Neutrophil (primary cell): ENCODE results near the gene SYP.

Experiments used
- H3K27ac ChIP-seq: fragments of 200-600 bp; sonication (generic); 2 replicates; pipeline ENCODE4 v1.5.1; 2016; ENCODE audit warnings: mild to moderate bottlenecking, moderate library complexity
- H3K27me3 ChIP-seq: fragments of 200-600 bp; sonication (generic); 2 replicates; pipeline ENCODE4 v1.6.0; 2016; ENCODE audit warnings: mild to moderate bottlenecking
- H3K36me3 ChIP-seq: fragments of 200-600 bp; sonication (generic); 2 replicates; pipeline ENCODE4 v1.5.1; 2017
- H3K4me1 ChIP-seq, 2 experiments: fragments of 200-600 bp in 1 of 2; sonication (generic) in 1 of 2; 1 replicate in 1 of 2; 2 replicates in 1 of 2; pipeline versions ENCODE4 v1.5.1 to v1.6.1; 2013 to 2016; ENCODE audit warnings: low read depth in 1 of 2, low read length in 1 of 2, mild to moderate bottlenecking in 1 of 2, moderate library complexity in 1 of 2; ENCODE audit not compliant: control insufficient read depth in 1 of 2, insufficient read depth in 1 of 2
- H3K4me3 ChIP-seq, 2 experiments: fragments of 200-600 bp in 1 of 2; sonication (generic) in 1 of 2; 1 replicate in 1 of 2; 2 replicates in 1 of 2; pipeline ENCODE4 v1.5.1; 2013 to 2016; ENCODE audit warnings: low read depth in 1 of 2, low read length in 1 of 2, mild to moderate bottlenecking in 1 of 2, moderate library complexity in 1 of 2
- H3K9me3 ChIP-seq: fragments of 200-600 bp; sonication (generic); 2 replicates; pipeline ENCODE4 v1.5.1; 2016
- TF ChIP-seq, protein P1 (sequence below): fragments of 200-600 bp; sonication (generic); IDR thresholded peaks from 2 replicates; pipeline ENCODE4 v1.5.1; 2016; ENCODE audit warnings: antibody characterized with exemption

Gene SYP

DNA sequence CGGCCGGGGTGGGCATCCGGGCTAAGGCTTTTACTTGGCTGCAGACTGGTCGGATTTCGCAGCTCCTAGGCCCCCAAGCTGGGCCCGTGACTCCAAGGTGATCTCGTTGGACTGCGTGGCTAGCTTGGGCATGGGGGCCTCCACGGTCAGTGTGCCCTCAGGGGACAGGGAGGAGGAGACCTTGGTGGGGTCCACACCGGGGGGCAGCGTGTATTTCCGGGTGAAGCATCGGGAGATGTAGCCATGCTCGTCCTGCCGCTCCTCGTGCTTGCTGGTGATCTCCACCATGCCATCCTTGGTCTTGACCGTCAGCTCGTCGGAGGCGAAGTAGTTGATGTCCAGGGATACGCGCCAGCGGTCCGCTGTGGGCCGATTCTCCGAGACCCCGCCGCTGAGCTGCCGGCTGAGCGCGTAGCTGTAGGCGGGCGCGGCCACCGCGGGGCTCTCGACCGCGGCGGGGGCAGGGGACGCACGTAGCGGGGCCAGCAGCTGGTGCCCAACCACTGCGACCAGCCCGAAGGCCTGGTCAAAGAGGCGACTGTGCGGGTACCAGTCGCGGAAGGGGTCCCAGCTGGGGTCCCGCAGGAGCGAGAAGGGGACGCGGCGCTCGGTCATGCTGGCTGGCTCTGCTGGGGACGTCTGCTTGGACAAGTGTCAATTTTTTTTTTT lies 34.0 kb upstream of the SYP start:
- Histone ChIP-seq H3K27ac (no peak overlapping the region), H3K9me3 (no peaks in the 10 kb centered on the region), H3K4me1 (peaks cover 40 to 47% of the 10 kb centered on the region in 2 experiments), H3K27me3 (no peaks in the 10 kb centered on the region), H3K4me3 (no peak overlapping the region), H3K36me3 (no peaks in the 10 kb centered on the region)
- TF ChIP-seq, protein P1, sequence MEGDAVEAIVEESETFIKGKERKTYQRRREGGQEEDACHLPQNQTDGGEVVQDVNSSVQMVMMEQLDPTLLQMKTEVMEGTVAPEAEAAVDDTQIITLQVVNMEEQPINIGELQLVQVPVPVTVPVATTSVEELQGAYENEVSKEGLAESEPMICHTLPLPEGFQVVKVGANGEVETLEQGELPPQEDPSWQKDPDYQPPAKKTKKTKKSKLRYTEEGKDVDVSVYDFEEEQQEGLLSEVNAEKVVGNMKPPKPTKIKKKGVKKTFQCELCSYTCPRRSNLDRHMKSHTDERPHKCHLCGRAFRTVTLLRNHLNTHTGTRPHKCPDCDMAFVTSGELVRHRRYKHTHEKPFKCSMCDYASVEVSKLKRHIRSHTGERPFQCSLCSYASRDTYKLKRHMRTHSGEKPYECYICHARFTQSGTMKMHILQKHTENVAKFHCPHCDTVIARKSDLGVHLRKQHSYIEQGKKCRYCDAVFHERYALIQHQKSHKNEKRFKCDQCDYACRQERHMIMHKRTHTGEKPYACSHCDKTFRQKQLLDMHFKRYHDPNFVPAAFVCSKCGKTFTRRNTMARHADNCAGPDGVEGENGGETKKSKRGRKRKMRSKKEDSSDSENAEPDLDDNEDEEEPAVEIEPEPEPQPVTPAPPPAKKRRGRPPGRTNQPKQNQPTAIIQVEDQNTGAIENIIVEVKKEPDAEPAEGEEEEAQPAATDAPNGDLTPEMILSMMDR: no peak

DNA sequence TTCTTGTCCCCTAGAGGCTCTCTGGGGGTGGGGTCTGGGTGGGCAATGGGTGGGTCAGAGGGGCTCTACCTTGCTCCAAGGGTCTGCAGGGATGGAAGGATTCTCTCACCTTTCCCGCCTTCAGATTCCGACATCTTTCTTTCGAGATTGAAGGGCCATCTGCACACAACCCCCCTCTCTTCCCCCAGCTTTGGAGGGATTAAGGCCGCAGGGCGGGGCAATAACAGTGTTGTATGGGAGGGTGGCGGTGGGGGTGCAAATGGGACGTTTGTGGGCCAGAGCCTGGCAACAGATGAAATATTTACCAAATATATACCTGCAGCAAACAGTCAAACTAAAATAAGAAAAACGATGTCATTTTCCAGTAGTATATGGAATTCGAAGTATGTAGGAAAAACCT lies 33.2 kb upstream of the SYP start, which contains the start of gene CACNA1F:
Gene CACNA1F, minus strand, starts transcription at position 165 of the 400 bp plus-strand sequence. Its CDS starts 31 bp downstream, at position 134.
- Histone ChIP-seq H3K9me3 (no peaks in the 10 kb centered on the region), H3K4me3 (no peak within 1 kb of the TSS), H3K4me1 (peaks cover 32 to 40% of the 10 kb centered on the region in 2 experiments), H3K36me3 (no peaks in the 10 kb centered on the region), H3K27ac (no peak within 1 kb of the TSS), H3K27me3 (no peaks in the 10 kb centered on the region)
- TF ChIP-seq, protein P1: no peak

DNA sequence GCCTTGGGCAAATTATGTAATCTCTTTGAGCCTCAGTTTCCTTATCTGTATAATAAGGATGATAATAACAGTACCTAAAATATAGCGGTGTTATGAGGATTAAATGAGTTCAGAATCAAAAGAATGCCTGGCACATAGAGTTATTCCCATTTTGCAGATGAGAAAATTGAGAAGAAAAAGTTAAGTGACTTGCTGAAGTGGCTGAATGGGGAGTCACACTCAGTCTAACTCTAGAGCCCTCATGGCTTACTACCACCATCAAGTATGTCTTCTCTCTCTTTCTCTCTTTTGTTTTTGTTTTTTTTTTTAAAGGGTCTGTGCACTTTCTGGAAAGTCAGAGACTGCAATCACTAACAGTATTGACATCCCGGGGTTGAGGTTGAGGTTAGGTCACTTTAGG lies 32.5 kb upstream of the SYP start:
- peaks cover 27 to 33% of the 10 kb centered on the region in 2 experiments for H3K4me1 ChIP-seq
- no peaks in the 10 kb centered on the region for H3K36me3 ChIP-seq
- TF ChIP-seq, protein P1: no peak
- H3K27ac ChIP-seq: no peak overlapping the region
- no peaks in the 10 kb centered on the region for H3K27me3 ChIP-seq
- H3K9me3 ChIP-seq: no peaks in the 10 kb centered on the region
- no peak overlapping the region for H3K4me3 ChIP-seq

DNA sequence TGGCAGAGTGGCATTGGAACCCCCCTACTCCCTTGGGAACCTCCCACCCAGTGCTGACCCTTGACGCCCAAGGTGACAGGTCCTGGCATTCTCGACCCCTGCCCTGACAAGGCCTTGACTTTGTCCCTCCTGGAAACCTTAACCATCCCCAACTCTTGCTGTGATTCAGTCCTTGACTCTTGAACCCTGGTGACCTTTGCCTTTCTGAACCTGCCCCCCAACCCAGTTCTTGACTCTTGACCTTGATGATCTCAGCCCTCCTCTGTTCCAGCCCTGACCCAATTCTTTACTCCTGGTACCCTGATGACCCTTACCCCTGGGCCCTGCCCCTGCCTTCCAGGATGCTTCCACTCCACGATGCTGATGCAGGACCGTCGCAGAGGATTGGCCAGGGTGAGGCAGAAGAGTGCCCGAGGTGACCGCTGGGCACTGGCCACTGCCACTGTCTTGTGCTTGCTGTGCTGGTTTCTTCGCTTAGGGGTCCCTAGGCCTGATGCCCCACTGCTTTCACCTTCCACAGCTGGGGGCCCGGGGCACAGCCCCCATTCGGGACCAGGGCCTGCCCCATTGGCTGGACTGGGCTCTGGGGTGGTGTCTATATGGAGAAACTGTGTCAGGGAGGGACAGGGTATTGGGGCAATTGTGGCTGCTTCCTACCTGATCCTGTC lies 31.5 kb upstream of the SYP start:
- Histone ChIP-seq H3K27ac (peak overlapping the region; percentile 60), H3K4me1 (peaks cover 17 to 23% of the 10 kb centered on the region in 2 experiments), H3K27me3 (no peaks in the 10 kb centered on the region), H3K36me3 (no peaks in the 10 kb centered on the region), H3K4me3 (peak overlapping the region; percentile 60 to 61), H3K9me3 (no peaks in the 10 kb centered on the region)
- TF ChIP-seq, protein P1: no peak

DNA sequence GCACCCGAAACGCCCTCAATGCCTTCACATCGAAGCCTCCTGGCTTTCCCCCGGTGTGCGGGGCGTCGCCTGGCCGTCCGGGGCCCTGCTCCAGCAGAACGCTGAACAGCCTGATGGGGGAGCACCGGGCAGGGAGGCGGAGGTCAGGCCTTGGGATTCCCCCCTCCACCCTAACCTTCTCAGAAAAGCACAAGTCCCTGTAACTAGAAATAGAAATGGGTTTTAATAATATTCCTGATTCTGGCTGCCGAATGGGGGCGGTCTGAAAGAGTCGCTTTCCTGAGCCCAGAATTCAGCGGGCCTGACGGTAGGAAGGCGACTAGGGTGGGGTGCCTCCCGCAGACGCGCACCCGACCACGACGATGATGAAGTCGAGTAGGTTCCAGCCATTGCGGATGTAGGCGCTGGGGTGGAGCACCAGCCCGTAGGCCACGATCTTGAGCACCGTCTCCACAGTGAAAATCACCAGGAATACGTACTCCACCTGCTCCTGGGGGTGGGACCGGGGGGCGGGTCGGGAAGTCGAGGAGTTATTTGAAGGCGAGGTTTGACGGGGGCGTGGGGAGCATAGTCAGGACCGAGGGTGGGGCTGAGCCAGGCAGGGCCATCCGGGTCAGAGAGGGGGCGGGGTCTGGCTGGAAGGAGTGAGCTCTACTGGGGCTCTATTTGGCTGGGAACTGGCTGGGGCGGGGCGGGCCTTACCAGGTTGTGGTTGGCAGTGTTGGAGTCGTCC lies 30.7 kb upstream of the SYP start:
- Histone ChIP-seq H3K27ac (peak overlapping the region; percentile 60), H3K27me3 (no peaks in the 10 kb centered on the region), H3K36me3 (no peaks in the 10 kb centered on the region), H3K4me3 (peak overlapping the region; percentile 60 to 61), H3K9me3 (no peaks in the 10 kb centered on the region), H3K4me1 (peaks cover 9 to 15% of the 10 kb centered on the region in 2 experiments)
- TF ChIP-seq, protein P1: no peak
